HG02943 (cell line): ENCODE results near the gene ZNF445.
"Not testable (repeated sequence)": the region's sequence is repeated elsewhere in the genome, so short reads cannot be mapped to it uniquely, and the experiment has no call there.

Experiments used
- ATAC-seq: cut with Tn5 transposase; IDR thresholded peaks from one replicate; pipeline ENCODE4 v1.9.1; 2021; ENCODE audit warnings: mild to moderate bottlenecking, low read depth, moderate library complexity; ENCODE audit not compliant: unreplicated experiment

ZNF445 gene

GRCh38 chr3:44439499-44440295 is 37.8 kb downstream of the ZNF445 start:
- peak; percentile 90 for ATAC-seq

GRCh38 chr3:44437800-44438199 is 39.7 kb downstream of the ZNF445 start:
- no peak for ATAC-seq

- ATAC-seq: no peak
Observed at GRCh38 chr3:44436181-44436580, 41.3 kb downstream of the ZNF445 start.

- ATAC-seq: no peak
Observed at GRCh38 chr3:44434834-44435510, 42.5 kb downstream of the ZNF445 start.

GRCh38 chr3:44430466-44430865 is 47.0 kb downstream of the ZNF445 start:
- ATAC-seq: no peak

- ATAC-seq: no peak
Observed at GRCh38 chr3:44429459-44429858, 48.0 kb downstream of the ZNF445 start.

- no peak for ATAC-seq
Observed at GRCh38 chr3:44428910-44429309, 48.6 kb downstream of the ZNF445 start.

GRCh38 chr3:44427683-44428082 is 49.8 kb downstream of the ZNF445 start:
- no peak for ATAC-seq

- no peak for ATAC-seq
Observed at GRCh38 chr3:44424758-44425157, 52.7 kb downstream of the ZNF445 start.

- ATAC-seq: no peak
Observed at GRCh38 chr3:44421280-44421679, 56.2 kb downstream of the ZNF445 start.

- no peak for ATAC-seq
Observed at GRCh38 chr3:44420676-44421075, 56.8 kb downstream of the ZNF445 start.

- ATAC-seq: no peak
Observed at GRCh38 chr3:44419923-44420650, 57.4 kb downstream of the ZNF445 start.

GRCh38 chr3:44419116-44419922 is 58.2 kb downstream of the ZNF445 start:
- no peak for ATAC-seq

- no peak for ATAC-seq
Observed at GRCh38 chr3:44418549-44418948, 58.9 kb downstream of the ZNF445 start.

GRCh38 chr3:44418118-44418517 is 59.4 kb downstream of the ZNF445 start:
- ATAC-seq: not testable (repeated sequence)

GRCh38 chr3:44416031-44417030 is 61.1 kb downstream of the ZNF445 start:
- no peak for ATAC-seq

- no peak for ATAC-seq
Observed at GRCh38 chr3:44415421-44415820, 62.0 kb downstream of the ZNF445 start.

GRCh38 chr3:44414517-44415090 is 62.9 kb downstream of the ZNF445 start:
- ATAC-seq: no peak

- ATAC-seq: no peak
Observed at GRCh38 chr3:44412365-44412764, 65.1 kb downstream of the ZNF445 start.
